NCI-H128 (cell line): ENCODE measurements around the gene ARFIP1.
"Not testable (repeated sequence)": the region's sequence is repeated elsewhere in the genome, so short reads cannot be mapped to it uniquely, and the experiment has no call there.

Source experiments
- DNase-seq: peaks from one replicate; lab custom pipeline; 2025; ENCODE audit not compliant: unreplicated experiment; lab: John Stamatoyannopoulos, UW

Gene ARFIP1

DNA sequence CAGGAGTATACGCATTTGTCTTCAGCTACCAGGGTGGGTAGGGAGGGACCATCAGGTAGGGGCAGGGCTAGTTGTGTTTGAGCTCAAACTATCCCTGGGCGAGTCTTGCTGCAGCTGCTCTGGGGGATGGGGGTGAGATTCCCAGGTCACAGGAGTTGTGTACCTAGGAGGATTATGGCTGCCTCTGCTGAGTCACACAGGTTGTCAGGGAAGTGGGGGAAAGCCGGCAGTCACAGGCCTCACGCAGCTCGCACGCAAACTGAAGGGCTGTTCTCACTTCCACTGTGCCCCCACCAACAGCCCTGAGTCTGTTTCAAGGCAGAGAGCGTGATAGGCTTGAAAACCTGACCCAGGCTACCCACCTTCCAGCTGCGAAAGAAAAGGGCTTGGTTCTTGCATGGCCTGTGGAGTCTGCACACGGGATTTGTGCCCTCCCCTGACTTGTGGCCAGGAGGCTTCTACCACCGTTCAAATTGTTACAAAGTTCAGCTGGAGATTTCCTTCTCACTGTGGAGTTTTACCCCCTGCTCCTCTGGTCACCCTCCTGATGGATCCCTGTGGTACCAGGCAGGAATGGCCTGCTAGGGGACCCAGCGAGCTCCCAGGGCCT lies 63.8 kb downstream of the ARFIP1 start:
- no peak for DNase-seq

DNA sequence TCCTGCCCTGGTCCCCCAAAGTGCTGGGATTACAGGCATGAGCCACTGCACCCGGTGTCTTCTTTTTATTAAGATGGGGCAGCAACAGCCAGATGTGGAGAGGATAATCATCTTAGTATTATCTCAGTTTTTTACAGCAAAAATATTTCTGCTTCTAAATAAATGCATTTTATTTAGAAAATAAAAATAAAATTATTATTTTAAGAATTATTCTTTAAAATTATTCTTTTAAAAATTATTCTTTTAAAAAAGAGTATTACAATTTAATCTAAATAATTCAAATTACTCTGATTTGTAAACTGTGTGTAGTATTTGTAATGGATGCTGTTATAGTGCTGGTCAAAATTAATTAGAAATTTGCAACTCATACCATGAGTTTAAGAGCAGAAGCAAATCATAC lies 67.6 kb downstream of the ARFIP1 start:
- no peak for DNase-seq

DNA sequence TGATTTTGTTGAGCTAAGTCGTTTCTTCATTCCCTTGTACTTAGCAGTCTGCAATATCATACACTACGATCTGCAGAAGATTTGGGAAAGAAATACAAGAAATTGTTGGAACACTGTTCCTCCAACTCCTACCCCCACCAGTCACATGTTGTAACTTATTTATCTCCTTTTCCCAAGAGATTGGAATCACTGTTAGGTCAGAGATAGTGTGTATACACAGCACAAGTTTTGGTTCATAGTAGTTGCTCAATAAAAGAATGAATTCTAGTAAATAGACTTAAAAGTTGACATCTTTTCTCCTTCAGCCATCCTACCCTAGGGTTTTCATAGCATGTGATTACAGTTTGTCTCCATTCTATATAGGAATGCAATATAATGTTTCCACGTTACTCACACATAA lies 68.8 kb downstream of the ARFIP1 start:
- DNase-seq, result no peak

DNA sequence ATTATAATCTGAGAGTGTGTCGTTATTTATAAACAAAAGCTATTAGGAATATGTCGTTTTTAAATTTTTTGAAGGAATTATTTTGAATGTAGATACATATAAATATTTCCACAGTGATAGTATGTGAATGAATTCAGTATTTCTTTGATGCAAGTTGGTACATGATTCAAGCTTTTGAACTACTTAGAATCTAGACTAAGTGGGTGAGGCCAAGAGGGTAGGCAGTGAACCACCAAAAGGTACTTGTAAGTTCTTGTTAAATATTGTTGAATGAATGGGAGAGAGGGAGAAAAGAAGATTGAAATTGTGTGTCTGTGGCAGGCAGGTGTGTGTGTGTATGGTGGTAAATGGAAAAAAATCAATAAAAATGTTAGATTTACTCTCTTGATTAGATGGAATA lies 69.6 kb downstream of the ARFIP1 start:
- DNase-seq, result no peak

DNA sequence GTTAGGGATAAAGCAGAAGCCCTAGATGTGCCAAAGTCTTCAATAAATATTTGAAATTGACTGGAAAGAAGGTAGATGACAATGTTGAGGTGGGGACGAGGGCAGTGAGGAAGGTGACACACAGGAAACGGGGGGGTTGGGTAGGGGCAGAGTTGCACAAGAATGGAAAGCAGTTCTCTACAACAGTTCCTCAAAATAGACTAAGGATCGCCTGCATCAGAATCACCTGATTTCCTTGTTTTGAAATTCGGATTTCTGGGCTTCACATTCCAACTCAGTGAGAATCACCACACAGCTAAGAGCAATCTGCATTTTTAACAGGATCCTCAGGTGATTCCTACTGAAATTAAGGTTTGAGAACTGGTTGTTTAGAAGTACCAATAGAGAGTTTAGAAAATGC lies 70.6 kb downstream of the ARFIP1 start:
- no peak for DNase-seq

DNA sequence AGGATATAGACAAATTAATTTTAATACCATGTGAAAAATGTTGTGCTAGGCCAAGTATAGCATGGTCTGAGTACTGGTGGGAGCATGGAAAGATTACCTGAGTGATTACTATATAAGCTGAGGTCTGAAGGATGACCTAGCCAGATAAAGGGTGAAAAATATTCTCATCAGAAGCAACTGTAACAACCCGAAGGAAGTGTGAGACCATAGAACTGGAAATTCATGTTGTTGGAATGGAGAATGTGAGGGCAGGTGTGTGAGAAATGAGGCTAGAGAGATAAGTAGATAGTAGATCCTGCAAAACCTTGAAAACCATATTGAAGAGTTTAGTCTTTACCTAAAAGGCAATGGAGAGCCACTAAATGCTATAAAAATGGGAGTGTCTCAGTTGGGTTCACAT lies 71.5 kb downstream of the ARFIP1 start:
- no peak for DNase-seq

DNA sequence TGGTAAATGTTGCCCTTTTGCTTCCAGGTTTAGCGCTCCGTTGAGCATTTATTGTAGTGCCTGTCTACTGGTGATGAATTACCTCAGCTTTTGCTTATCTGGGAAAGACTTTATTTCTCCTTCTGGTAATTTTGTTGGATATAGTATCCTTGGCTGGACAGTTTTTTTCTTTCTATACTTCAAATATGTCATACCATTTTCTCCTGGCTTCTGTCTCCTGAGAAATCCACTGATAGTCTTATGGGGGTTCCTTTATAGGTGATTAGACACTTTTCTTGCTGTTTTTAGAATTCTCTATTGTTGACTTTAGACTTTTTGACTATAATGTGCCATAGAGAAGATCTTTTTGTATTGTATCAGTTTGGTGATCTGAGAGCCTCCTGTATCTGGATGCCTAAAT lies 73.5 kb downstream of the ARFIP1 start:
- DNase-seq, result no peak

DNA sequence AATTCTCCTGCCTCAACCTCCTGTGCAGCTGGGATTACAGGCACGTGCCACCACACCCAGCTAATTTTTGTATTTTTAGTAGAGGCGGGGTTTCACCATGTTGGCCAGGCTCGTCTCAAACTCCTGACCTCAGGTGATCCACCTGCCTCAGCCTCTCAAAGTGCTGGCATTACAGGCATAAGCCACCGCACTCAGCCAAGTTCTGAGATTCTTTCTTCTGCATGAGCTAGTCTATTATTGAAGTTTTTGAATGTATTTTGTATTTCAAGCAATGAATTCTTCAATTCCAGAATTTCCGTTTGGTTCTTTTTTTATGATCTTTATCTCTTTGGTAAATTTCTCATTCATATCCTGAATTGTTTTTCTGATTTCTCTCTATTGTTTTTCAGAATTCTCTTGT lies 74.3 kb downstream of the ARFIP1 start:
- not testable (repeated sequence) for DNase-seq

DNA sequence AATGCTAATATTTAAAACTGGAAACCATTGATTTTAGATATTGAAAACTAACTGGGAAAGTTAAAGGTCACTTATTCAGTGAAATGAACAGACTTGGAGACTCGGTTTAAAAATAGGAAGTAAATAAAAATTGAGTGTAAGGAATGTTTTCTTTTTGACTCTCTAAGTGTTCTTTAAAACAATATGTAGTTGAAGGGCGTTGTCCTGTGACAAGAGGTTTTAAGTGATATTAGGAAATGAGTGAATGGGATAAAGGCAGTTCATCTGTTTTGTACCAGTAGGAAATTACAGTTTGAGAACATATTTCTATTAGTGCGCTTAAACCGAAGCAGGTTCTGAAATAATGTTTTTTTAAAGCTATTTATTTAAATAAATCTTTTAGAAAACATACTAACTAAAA lies 77.2 kb downstream of the ARFIP1 start:
- no peak for DNase-seq

DNA sequence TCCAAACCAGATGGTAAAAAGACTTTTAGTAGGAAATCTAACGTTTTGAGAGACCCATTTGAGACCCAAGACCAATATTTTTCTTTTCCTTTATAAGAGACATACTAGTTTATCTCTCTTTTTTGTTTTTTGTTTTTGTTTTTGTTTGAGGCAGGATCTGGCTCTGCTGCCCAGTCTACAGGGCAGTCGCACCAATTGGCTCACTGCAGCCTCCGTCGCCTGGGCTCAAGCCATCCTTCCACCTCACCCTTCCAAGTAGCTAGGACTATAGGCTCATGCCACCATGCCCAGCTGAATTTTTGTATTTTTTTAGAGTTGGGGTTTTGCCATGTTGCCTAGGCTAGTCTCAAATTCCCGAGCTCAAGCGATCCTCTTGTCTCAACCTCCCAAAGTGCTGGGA lies 79.2 kb downstream of the ARFIP1 start:
- DNase-seq, result no peak

DNA sequence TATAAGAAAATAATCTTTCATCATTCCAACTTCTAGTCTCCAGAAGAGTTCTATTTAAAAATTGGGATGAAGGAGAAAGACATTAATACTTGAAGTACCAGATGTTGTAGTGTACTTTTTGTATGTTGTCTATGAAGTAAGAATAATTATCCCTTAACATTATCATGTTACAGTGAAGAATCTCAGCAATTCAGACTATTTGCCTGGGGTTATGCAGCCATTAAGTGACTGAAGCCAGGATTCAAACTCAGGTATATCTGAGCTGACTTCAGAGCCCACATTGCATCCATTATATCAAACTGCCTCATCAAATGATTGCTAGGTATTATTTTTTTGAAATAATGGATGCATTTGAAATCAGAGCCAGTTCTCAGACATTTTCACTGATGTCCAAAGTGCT lies 80.3 kb downstream of the ARFIP1 start:
- no peak for DNase-seq

DNA sequence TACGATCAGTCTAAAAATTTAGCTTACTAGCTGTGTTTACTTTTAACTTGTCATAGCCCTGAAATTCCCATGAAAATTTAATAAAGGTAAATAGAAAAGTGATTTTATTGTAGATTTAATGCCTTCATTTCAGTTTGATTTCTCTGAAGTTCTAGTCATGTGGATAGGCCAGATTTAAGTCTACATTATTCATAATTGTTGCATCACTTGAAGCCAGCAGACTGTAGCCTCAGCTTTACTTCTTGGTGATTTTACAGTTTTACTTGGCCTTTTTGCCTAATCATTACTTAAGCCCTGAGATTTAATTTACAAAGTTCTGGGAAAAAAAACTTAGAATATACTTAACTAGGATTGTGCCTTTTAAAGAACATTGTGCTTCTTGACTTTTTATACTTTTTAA lies 82.9 kb downstream of the ARFIP1 start:
- DNase-seq, result no peak

DNA sequence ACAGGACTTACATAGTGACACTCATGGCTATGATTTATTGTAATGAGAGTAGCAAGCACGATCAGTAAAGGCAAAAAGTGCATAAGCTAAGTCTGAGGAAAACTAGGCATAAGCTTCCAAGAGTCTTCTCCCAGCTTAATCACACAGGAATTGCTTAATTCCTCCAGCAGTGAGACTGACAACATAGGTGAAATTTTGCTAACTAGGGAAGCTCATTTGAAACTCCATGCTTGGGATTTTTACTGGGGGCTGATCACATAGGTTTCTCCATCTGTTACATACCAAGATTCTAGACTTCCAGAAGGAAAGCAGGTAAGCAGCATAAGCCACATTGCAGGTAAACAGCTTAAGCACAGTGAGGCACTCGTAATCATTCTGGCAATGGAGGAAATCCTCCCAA lies 84.6 kb downstream of the ARFIP1 start:
- no peak for DNase-seq

DNA sequence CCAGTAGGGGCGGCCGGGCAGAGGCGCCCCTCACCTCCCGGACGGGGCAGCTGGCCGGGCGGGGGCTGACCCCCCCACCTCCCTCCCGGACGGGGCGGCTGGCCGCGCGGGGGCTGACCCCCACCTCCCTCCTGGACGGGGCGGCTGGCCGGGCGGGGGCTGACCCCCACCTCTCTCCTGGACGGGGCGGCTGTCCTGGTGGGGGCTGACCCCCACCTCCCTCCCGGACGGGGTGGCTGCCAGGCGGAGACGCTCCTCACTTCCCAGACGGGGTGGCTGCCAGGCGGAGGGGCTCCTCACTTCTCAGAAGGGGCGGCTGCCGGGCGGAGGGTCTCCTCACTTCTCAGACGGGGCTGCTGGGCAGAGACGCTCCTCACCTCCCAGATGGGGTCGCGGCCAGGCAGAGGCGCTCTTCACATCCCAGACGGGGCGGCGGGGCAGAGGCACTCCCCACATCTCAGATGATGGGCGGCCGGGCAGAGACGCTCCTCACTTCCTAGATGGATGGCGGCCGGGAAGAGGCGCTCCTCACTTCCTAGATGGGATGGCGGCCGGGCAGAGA lies 86.8 kb downstream of the ARFIP1 start:
- not testable (repeated sequence) for DNase-seq

DNA sequence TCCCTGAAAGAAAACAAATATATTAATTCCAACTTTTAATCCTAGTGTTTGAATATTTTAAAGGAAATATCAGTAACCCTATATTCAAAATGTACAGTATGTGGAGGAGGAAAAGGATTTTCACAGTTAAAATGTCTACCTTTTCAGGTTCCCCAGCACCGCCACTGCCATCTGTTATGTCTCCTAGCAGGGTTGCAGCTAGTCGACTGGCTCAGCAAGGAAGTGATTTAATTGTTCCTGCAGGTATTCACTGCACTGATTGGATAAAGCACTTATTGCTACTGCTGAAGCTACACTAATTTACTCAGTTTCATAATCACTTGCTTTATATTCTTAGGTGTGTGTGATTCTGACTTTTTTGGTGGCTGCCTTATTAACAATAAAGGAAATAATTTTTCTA lies 90.9 kb downstream of the ARFIP1 start:
- no peak for DNase-seq

DNA sequence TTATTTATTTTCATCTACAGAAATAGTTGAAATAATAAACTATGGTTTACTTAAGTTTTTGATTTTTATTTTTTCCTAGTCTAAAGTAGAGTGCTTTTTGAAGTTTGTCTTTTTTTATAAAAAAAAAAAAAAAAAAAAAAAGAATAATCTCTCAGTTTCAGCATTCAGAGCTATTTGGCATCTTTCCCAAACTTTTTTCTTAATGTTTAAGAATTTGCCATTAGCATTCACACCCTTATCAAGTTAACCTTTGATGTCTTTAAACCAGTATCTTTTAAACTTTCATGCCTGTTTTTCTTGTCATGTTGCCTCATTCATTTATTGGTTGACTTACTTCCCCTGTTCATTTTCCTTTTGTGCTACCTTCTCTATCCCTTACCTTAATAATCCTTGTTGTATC lies 95.5 kb downstream of the ARFIP1 start:
- DNase-seq, result no peak

DNA sequence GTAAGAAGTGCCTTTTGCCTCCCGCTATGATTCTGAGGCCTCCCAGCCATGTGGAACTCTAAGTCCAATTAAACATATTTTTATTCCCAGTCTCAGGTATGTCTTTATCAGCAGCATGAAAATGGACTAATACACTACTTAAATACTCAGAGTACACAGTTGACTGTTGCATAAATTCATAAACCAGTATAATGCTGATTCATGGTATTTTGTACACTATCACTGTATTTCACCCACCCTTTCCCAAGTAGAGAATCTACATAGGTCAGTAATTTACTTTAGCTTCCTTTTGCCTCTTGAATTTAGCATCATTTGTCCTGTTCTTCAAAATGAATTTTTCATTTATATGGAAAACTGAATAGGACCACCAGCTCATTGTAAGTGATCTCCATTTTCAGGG lies 98.1 kb downstream of the ARFIP1 start:
- DNase-seq, result no peak

DNA sequence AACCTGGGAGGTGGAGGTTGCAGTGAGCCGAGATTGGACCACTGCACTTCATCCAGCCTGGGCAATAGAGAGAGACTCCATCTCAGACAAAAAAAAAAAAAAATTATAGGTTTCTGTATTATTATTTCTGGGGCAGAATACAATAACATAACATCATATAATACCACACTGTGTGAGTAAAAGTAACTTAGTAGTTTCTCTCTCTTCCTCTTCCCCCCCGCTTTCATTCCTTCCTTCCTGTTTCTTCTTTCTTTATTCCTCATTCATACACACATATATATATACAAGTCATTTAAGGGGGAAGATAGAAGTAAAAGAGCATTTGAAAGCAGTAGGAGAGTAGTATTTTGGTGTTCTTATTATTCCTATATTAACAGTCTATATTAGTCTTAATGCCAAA lies 100.5 kb downstream of the ARFIP1 start:
- DNase-seq, result no peak

DNA sequence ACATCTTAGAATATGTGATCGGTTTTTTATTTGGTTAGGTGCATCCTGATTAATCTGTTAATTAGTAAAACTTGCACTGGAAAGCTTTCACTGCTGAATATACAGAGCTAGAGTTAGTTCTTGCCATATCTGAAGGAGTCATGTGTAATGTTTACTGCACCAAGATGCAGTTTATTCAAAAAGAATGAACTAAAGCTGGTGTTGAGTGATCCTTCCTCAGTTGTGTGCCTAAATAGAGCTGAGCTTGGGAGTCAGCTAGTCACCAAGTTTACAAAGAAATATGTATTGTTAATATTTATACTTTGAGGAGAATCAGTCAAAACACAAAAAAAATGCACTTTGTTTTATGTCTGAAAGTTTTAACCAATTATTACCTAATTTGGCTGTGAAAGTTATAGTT lies 102.2 kb downstream of the ARFIP1 start:
- no peak for DNase-seq

DNA sequence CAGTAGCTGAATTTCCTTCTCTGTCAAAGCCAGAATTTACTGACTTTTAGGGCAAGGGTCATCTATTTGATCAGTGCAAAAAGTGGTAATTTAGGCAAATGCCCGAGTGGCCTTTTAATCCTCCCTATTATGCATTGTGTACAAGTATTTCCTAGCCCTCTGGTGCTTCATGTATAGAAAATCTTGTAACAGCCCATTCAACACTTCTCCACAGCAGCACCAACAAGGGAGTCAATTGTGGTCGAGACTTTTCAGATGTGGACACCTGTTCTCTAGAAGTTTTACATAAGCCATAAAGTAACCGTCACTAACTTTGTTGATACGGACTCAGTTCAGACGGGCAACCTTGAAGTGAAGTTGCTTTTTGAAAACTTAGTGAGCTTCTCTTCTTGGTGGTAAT lies 105.4 kb downstream of the ARFIP1 start:
- DNase-seq, result no peak

DNA sequence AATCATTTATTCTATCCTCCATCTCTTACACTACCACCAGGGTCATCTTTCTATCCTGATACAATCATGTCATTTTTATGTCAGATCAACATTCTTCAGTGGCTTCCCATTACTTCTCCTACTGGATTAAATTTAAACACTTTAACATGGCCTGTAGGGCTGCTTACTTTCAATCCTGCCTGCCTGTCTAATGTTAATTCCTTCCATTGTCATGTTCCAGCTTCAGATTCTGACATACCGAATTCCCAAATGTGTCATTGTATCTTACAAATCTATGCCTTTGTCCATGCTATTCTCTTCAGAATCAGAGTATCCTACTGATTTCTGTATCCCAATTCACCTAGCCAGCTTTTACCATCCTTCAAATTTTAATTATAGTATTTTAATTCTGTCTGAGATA lies 106.4 kb downstream of the ARFIP1 start:
- DNase-seq, result no peak

DNA sequence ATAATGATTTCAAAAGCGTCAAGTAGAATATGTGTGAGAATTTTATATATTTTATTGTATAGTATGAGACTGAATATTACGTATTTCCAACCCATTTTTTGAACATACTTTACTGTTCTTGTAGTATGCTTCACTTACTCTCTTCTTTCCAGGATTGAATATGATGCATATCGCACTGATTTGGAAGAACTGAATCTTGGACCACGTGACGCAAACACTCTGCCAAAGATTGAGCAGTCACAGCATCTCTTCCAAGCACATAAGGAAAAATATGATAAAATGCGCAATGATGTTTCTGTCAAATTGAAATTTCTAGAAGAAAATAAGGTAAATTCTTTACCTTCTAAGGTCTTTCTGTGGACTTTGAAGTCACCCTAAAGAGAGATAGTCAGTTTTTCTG lies 108.2 kb downstream of the ARFIP1 start:
- DNase-seq, result no peak

DNA sequence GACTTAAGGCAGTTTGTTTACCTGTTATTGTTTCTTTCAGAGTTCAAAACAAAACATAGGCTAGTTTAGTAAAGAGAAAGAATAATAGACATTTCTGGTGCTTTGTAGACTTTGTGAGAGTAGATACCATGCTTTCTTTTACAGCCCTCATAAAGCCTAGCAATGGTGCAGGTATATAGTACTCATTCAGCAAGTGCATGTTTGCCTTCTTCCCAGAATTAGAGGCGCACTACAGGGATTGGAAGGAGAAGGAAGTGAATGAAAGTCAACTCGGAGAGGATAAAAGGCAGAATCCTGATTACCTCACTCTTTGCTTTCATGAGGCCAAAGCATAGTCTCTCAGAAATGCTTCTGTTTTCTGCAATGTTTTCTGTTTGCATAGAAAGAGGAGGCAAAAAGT lies 113.2 kb downstream of the ARFIP1 start:
- no peak for DNase-seq

DNA sequence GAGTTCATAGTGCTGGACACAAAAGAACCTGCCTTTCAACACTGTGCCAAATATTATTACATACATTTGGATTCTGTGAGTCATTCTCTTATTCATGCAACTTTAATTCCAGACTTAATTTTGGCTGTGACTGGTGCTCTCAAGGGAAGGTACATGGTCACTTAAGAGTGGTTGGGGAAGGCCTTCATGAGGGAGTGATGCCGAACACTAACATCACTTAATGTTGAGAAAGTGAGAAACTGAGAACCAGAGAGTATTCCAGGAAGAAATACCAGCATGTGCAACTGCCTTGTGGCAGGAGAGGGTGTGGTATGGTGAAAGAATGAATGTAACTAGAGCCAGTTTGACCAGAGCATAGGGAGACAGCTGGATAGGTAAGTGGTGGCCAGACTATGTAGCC lies 114.9 kb downstream of the ARFIP1 start:
- no peak for DNase-seq
